EL (cell line): ENCODE measurements around the gene ZBTB25.
"Not testable (repeated sequence)": the region's sequence is repeated elsewhere in the genome, so short reads cannot be mapped to it uniquely, and the experiment has no call there.

Source experiments
- DNase-seq: peaks from one replicate; pipeline ENCODE4 v3.0.0-alpha.2; 2016

The ZBTB25 gene, protein sequence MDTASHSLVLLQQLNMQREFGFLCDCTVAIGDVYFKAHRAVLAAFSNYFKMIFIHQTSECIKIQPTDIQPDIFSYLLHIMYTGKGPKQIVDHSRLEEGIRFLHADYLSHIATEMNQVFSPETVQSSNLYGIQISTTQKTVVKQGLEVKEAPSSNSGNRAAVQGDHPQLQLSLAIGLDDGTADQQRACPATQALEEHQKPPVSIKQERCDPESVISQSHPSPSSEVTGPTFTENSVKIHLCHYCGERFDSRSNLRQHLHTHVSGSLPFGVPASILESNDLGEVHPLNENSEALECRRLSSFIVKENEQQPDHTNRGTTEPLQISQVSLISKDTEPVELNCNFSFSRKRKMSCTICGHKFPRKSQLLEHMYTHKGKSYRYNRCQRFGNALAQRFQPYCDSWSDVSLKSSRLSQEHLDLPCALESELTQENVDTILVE

DNA sequence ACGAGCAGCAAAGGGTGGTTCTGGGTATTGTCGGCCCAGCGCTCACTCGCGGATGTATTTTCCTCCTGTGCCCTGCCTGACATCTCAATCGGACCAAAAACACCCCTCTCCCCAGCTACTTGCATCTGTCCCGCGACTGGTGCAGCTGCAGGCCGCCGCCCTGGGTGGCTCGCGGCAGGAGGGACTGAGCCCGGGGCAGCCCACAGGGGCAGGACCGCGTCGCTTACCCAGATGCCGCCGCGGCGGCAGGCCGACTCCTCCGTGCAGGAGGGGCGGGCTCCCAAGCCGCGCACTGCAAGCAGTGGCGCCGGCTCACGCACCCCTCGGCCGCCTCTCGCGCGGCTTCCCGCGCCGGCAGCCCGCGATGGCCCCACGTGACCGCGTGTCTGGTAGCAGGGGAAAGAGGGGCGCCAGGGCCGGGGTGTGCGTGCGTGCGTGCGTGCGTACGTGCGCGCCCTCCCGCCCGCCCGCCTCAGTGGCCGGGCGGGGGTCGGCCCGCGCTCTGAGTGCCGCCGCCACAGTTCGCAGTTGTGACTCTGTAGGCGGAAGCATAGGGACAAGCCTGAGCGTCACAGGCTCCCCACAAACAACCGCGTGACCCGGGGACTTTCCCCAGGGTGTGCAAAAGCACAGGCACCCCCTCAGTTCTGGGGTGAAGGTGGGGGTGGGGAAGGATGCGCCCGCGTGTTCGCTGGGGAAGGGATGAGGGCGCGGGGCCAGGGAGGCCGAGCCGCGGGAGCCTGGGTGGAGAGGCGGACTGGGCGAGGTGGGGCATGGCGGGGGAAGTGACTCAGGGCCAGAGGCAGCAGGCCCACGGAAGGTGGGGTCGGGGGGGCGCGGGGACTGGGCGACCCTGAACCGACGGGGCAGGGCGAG, at the start of gene ZBTB25:
Gene ZBTB25, minus strand, starts transcription at position 405 of the 876 bp plus-strand sequence. CDS start 13,305 bp downstream, outside the sequence.
- DNase-seq = peak; percentile 96

DNA sequence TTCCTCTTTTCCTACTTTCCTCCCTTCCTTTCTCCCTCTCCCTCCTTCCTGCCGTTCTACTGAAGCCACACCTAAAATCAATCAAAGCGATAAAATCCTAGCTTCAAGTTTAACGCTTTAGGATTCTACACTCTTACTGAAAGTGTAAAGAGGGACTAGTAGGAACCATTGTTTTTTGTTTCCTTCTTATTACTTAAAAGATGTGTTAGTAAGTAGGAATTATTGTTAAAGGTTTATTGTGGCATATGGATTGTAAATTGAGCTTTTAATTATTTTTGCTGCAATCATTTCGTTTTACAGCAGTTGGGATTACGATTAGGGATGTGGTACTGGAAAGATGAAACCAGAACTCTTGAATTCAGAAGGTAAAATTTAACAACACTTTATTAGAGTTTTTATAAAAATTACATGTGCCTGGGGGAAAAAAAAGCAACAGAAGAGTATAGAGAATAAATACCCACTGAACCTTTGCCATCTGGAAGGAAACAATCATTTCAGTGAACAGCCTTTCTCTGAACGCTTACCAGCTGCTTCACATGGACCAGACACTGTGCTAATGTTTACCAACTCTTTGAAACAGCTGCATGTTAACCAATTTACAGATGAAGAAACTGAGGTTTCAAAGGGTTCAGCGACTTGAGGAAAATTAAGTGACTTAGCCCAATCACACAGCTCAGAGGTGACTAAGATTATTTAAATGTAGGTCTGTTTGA, 47.1 kb upstream of the ZBTB25 start:
- no peak for DNase-seq

DNA sequence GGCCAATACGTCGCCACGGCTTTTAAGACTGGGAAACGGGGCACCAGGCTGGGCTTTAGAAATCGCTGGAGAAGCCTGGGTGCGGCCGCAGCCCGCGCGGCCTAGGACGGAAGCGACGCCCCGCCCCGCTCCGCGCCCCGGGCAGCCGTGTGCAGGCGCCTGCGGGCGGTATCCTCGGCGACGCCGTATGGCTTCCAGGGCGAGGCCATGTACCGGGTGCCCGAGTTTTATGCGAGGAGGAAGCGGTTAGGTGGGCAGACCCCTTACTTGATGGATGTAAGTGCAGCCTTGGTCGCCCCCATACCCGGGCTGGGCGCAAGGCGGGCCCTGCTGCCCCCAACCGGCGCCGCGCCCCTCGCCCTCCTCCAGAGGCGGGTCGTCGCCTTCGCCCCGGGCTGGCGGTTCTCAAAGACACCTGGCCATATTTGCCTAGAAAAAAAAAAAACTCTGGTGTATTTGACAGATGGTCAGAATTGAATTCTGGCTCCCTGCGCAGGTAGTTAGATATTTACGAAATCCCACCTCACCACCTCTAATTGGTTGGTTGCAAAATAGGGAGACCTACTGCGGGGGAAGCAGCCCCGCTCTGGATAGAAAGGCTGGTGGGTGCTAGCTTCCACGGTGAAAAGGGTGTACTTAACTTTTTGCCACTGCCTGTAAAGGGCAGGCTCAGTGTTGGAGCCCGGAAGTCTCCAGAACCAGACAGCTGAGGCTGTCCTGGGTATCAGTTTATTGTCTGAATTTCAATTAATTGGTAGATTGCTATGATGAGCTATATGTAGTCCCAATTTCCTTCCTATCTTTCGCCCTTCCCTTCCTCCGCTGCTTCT, 46.4 kb upstream of the ZBTB25 start, which contains the start of gene PPP1R36:
Gene PPP1R36, plus strand, starts transcription at position 171 of the 830 bp plus-strand sequence. Its CDS starts 37 bp downstream, at position 208.
- peak; percentile 23 for DNase-seq

DNA sequence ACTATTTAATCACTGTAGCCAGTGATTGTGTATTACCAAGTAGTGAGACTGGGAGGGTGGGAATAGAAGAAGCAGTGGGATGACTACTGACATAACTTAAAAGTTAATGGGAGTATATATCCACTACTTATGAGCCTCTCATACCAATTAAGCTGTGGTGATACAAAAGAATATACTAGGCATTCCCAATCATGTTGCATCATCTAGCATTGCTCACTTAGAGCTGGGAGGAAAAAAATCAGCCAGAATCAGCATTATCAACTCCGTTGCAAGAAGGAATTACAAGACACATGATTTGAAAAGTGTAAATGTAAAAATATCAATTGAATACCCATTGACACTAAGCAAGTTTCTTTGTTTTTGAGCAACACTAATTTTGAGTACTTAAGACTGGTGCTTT, 45.4 kb upstream of the ZBTB25 start:
- no peak for DNase-seq

DNA sequence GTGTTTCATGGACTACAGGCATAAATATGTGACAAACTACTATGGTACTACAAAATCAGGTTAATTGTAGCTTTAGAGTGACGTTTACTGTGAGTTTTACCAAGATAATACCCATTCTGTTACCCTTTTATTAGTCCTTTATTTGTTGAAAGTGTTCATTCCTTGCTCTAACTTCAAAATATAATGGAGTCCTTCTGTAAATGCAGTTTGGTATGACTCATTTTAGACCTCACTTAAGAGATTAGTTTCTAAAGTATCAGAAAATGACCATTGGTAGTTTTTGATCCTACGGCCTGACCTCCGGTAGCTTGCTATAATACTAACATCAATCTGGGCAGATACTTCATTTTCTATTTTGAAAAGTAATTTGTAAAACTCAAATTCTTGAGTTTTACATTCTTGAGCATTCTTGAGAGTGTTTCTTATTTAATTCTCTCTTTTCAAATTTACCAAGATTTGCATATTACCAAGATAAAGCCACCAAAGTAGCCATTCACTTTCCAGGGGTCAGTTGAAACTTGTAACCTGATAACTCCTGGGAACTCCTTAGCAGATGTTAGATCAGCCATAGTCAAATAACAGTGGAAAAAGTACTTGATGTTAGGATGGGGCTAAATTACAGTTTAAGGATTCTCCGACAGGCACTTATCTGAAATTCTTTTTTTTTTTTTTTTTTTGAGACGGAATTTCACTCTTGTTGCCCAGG, 41.1 kb upstream of the ZBTB25 start:
- DNase-seq = no peak

DNA sequence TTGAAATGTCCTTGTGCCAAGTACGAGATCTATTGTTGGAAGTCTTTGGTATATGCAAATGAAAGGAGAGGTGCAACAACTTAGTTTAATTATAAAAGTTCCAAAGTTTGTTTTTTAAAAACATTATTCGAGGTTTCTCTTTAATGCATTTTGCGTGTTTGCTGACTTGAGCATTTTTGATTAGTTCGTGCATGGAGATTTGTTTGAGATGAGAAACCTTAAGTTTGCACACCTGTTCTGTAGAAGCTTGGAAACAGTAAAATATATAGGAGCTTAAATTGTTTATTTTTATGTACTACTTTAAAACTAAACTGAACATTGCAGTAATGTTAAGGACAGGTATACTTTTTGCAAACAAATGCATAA, 39.2 kb upstream of the ZBTB25 start:
- DNase-seq = no peak

DNA sequence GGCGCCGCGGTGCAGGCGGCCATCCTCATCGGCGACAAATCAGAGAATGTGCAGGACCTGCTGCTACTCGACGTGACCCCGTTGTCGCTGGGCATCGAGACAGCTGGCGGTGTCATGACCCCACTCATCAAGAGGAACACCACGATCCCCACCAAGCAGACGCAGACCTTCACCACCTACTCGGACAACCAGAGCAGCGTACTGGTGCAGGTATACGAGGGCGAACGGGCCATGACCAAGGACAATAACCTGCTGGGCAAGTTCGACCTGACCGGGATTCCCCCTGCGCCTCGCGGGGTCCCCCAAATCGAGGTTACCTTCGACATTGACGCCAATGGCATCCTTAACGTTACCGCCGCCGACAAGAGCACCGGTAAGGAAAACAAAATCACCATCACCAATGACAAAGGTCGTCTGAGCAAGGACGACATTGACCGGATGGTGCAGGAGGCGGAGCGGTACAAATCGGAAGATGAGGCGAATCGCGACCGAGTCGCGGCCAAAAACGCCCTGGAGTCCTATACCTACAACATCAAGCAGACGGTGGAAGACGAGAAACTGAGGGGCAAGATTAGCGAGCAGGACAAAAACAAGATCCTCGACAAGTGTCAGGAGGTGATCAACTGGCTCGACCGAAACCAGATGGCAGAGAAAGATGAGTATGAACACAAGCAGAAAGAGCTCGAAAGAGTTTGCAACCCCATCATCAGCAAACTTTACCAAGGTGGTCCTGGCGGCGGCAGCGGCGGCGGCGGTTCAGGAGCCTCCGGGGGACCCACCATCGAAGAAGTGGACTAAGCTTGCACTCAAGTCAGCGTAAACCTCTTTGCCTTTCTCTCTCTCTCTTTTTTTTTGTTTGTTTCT, 38.6 kb upstream of the ZBTB25 start:
- peak; percentile 13 for DNase-seq

DNA sequence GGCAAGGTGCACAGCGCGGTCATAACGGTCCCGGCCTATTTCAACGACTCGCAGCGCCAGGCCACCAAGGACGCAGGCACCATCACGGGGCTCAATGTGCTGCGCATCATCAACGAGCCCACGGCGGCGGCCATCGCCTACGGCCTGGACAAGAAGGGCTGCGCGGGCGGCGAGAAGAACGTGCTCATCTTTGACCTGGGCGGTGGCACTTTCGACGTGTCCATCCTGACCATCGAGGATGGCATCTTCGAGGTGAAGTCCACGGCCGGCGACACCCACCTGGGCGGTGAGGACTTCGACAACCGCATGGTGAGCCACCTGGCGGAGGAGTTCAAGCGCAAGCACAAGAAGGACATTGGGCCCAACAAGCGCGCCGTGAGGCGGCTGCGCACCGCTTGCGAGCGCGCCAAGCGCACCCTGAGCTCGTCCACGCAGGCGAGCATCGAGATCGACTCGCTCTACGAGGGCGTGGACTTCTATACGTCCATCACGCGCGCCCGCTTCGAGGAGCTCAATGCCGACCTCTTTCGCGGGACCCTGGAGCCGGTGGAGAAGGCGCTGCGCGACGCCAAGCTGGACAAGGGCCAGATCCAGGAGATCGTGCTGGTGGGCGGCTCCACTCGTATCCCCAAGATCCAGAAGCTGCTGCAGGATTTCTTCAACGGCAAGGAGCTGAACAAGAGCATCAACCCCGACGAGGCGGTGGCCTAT, 37.8 kb upstream of the ZBTB25 start:
- peak; percentile 32 for DNase-seq

DNA sequence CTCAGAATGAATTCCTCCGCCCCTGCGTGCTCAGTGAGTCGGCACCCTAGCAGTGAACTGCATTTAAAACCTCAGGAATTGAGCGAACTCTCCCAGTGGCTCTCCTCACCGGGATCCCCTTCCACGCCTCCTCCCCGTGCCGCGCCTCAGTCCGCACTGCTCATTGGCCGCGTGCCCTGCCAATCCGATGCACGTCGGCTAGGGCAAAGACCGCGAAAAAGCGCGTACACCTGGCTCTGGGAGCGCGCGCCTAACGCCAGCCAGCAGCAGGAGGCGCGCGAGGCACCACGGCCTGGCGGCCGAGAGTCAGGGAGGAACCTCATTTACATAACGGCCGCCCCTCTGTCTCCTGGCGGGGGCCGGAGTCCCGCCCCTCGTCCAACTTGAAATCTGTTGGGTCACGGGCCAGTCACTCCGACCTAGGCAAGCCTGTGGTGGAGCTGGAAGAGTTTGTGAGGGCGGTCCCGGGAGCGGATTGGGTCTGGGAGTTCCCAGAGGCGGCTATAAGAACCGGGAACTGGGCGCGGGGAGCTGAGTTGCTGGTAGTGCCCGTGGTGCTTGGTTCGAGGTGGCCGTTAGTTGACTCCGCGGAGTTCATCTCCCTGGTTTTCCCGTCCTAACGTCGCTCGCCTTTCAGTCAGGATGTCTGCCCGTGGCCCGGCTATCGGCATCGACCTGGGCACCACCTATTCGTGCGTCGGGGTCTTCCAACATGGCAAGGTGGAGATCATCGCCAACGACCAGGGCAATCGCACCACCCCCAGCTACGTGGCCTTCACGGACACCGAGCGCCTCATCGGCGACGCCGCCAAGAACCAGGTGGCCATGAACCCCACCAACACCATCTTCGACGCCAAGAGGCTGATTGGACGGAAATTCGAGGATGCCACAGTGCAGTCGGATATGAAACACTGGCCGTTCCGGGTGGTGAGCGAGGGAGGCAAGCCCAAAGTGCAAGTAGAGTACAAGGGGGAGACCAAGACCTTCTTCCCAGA, 36.9 kb upstream of the ZBTB25 start, which contains the start of gene HSPA2:
Gene HSPA2, plus strand, starts transcription at position 534 of the 995 bp plus-strand sequence. Its CDS starts 109 bp downstream, at position 643.
- DNase-seq = peak; percentile 100

DNA sequence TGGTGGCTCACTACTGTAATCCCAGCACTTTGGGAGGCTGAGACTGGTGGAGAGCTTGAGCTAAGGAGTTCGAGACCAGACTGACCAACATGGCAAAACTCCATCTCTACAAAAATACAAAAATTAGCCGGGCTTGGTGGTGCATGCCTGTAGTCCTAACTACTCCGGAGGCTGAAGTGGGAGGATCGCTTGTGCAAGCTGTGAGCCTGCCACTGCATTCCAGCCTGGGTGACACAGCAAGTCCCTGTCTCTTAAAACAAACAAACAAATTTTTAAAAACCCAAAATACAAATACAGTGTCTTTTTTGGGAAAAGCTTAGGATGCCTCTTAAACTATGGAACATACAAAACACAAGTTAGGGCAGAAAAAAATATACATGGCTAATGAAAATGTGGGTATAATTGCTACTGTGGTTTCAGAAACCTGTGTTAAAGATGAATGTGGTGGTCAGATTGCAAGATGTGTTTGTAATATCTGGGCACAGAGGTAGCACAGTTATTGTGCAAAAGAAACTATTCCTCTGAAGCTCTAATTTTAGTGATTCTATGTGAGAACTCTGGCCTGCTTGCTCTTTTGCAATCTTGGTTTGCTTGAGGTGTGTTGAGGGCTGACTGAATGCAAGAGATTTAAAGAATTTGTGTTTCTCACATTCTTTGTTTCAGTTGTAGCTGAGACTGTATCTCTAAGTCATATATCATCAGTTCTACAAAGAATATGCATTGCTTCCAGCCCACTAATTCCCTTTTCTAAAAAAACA, 33.0 kb upstream of the ZBTB25 start:
- DNase-seq = peak; percentile 32

DNA sequence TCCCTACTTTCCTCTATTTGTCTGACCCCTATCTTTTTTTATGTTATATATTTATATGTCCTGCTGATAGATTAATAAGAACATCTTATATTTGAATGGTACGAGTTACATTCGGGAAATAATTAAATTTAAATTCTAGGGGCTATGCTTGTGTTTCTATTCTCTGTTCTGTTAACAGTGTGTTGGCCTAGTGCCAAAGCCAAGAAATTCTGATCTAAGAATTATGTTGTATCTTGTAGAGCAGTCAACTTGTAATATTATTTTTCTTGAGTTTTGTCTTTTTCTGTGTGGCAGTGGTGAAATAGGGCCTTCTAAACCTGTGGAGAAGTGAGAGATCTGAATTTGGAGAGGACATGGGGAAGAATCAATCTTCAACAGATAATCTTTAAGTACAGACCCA, 27.9 kb upstream of the ZBTB25 start:
- DNase-seq = no peak

DNA sequence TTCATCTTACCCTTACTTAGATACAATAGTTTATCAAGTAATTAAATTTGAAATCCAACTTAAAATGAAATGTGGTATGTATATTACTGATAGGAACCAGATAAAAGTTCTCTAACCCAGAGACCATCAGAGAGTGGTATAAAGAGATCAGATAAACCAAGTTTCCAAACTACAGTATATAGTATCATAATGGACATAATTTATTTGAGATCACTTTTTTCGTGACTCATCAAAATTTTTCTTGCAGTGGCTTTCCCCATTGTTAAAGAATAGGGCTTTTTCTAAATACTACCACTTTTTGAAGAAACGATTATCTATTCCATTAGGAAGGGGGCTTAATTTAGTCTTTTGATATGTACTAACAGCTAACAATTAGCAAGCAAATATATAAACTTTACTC, 21.7 kb upstream of the ZBTB25 start:
- no peak for DNase-seq

DNA sequence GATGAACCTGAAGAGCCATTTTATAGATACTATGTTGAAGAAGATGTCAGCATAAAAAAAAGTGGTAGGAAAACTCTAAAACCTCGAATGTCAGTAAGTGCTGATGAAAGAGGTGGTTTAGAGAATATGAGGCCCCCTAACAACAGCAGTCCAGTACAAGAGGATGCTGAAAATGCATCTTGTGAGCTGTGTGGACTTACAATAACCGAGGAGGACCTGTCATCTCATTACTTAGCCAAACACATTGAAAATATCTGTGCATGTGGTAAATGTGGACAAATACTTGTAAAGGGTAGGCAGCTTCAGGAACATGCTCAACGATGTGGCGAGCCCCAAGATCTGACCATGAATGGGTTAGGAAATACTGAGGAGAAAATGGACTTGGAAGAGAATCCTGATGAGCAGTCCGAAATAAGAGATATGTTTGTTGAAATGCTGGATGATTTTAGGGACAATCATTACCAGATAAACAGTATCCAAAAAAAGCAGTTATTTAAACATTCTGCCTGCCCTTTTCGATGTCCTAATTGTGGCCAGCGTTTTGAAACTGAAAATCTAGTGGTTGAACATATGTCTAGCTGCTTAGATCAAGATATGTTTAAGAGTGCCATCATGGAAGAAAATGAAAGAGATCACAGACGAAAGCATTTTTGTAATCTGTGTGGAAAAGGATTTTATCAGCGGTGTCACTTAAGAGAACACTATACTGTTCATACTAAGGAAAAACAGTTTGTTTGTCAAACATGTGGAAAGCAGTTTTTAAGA, 19.1 kb upstream of the ZBTB25 start:
- no peak for DNase-seq

DNA sequence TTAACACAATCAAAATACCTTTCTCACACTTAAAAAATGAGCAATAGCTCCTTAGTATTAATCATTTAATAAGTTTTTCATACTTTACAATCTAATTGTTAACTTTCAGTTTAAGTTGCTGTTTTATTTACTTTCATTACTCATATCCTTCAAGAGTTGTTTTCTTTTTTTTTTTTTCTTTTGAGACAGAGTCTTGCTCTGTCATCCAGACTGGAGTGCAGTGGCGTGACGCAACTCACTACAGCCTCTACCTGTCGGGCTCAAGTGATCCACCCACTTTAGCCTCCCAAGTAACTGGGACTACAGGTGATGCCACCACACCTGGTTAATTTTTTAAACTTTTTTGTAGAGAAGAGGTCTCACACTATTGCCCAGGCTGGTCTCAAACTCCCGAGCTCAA, 17.1 kb upstream of the ZBTB25 start:
- DNase-seq = no peak

DNA sequence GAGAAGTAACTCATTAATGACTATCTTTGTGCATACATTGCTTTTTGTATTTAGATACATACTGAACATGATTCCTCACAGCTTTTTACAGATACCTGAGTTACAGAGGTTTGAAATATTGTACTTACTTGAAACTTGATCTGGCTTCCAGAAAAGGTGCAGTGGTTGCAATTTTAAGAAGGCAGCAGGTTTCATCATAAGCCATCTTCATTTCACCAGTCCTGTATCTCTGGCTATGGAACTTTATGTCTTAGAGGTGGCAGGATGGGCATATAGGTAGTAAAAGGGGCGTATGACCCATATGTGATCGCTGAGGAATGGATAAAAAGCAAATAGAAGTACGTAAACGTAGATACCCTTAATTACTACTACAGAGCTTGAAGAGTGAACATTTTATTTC, 14.6 kb upstream of the ZBTB25 start:
- DNase-seq = no peak

DNA sequence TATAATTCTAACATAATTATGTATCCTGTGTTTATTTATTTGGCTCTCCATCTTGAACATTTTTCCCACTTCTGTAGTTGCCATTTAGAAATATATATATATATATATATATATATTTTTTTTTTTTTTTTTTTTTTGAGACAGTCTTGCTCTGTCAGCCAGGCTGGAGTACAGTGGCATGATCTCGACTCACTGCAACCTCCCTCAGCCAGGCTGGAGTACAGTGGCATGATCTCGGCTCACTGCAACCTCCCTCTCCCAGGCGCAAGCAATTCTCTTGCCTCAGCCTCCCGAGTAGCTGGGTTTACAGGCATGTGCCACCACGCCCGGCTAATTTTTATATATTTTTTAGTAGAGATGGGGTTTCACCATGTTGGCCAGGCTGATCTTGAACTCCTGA, 14.0 kb upstream of the ZBTB25 start:
- DNase-seq = not testable (repeated sequence)

DNA sequence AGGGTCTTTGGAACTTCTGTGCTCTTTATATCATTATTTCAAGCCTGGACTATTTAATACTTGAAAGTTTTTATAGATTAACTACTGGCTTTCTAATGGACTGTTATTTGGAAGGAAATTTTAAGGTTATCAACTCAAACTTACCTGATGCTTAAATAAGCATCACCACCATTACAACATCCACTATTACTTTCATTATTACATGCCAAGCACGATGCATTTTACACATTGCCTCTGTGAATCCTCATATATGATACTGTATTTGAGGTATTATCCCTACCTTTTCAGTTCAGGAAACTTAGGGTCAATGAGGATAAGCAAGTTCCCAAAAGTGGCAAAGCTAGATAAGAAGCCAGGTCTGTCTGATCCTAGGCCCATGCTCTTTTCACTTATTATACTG, 13.3 kb upstream of the ZBTB25 start:
- no peak for DNase-seq
